DOHH2 (cell line): ENCODE measurements around the gene ARHGEF39.

Experiments used
- H3F3A ChIP-seq: fragments of 200-600 bp; sonication (generic), shearing (Covaris generic); 2 replicates; pipeline ENCODE4 v1.6.0; 2016; ENCODE audit warnings: antibody characterized with exemption, mild to moderate bottlenecking; ENCODE audit not compliant: control insufficient read depth, insufficient read depth
- H3K27ac ChIP-seq: fragments of 200-600 bp; sonication (generic); 2 replicates; pipeline ENCODE4 v1.5.1; 2014; ENCODE audit warnings: low read depth, mild to moderate bottlenecking, low read length, moderate library complexity
- H3K27me3 ChIP-seq: fragments of 200-600 bp; sonication (generic); 2 replicates; pipeline ENCODE4 v1.6.1; 2014; ENCODE audit warnings: mild to moderate bottlenecking, low read length, mixed read lengths; ENCODE audit not compliant: control insufficient read depth
- H3K36me3 ChIP-seq: fragments of 200-600 bp; sonication (generic); 2 replicates; pipeline ENCODE4 v1.6.1; 2014; ENCODE audit warnings: mild to moderate bottlenecking, low read length, moderate library complexity, mixed read lengths; ENCODE audit not compliant: control insufficient read depth
- H3K4me1 ChIP-seq: fragments of 200-600 bp; sonication (generic); 2 replicates; pipeline ENCODE4 v1.6.1; 2014; ENCODE audit warnings: mild to moderate bottlenecking, low read length, mixed read lengths; ENCODE audit not compliant: control insufficient read depth
- H3K4me2 ChIP-seq: fragments of 200-600 bp; sonication (generic); 2 replicates; pipeline ENCODE4 v1.6.0; 2014; ENCODE audit warnings: mild to moderate bottlenecking, low read length, moderate library complexity
- H3K4me3 ChIP-seq: fragments of 200-600 bp; sonication (generic); 2 replicates; pipeline ENCODE4 v1.5.1; 2014; ENCODE audit warnings: mild to moderate bottlenecking, low read length, mixed read lengths
- H3K79me2 ChIP-seq: fragments of 200-600 bp; sonication (generic); 2 replicates; pipeline ENCODE4 v1.6.1; 2014; ENCODE audit warnings: mild to moderate bottlenecking, low read length, mixed read lengths; ENCODE audit not compliant: control insufficient read depth
- H3K9me2 ChIP-seq: fragments of 200-600 bp; sonication (generic); replicated peaks from 2 replicates; pipeline ENCODE4 v1.6.1; 2014; ENCODE audit warnings: mild to moderate bottlenecking, low read length, mixed read lengths; ENCODE audit not compliant: control insufficient read depth
- H3K9me3 ChIP-seq: fragments of 200-600 bp; sonication (generic); 2 replicates; pipeline ENCODE4 v1.6.1; 2014; ENCODE audit warnings: antibody characterized with exemption, low read length, mixed read lengths; ENCODE audit not compliant: control insufficient read depth, insufficient read depth
- H4K20me1 ChIP-seq: fragments of 200-600 bp; sonication (generic); 2 replicates; pipeline ENCODE4 v1.6.0; 2014; ENCODE audit warnings: low read depth, mild to moderate bottlenecking, antibody characterized with exemption, low read length, moderate library complexity; ENCODE audit not compliant: control insufficient read depth, insufficient read depth
- EZH2phosphoT487 ChIP-seq: fragments of 200-600 bp; sonication (generic); IDR thresholded peaks from 2 replicates; pipeline ENCODE4 v1.6.1; 2017; ENCODE audit warnings: borderline replicate concordance, mild to moderate bottlenecking, antibody characterized with exemption, low read length, moderate library complexity, mixed read lengths
- TF ChIP-seq, protein P1 (sequence below): fragments of 200-600 bp; sonication (generic); IDR thresholded peaks from one replicate; pipeline ENCODE4 v1.5.1; 2014; ENCODE audit warnings: antibody characterized with exemption, mild to moderate bottlenecking, low read depth, low read length; ENCODE audit not compliant: poor library complexity, severe bottlenecking

Gene ARHGEF39, protein sequence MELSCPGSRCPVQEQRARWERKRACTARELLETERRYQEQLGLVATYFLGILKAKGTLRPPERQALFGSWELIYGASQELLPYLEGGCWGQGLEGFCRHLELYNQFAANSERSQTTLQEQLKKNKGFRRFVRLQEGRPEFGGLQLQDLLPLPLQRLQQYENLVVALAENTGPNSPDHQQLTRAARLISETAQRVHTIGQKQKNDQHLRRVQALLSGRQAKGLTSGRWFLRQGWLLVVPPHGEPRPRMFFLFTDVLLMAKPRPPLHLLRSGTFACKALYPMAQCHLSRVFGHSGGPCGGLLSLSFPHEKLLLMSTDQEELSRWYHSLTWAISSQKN

DNA sequence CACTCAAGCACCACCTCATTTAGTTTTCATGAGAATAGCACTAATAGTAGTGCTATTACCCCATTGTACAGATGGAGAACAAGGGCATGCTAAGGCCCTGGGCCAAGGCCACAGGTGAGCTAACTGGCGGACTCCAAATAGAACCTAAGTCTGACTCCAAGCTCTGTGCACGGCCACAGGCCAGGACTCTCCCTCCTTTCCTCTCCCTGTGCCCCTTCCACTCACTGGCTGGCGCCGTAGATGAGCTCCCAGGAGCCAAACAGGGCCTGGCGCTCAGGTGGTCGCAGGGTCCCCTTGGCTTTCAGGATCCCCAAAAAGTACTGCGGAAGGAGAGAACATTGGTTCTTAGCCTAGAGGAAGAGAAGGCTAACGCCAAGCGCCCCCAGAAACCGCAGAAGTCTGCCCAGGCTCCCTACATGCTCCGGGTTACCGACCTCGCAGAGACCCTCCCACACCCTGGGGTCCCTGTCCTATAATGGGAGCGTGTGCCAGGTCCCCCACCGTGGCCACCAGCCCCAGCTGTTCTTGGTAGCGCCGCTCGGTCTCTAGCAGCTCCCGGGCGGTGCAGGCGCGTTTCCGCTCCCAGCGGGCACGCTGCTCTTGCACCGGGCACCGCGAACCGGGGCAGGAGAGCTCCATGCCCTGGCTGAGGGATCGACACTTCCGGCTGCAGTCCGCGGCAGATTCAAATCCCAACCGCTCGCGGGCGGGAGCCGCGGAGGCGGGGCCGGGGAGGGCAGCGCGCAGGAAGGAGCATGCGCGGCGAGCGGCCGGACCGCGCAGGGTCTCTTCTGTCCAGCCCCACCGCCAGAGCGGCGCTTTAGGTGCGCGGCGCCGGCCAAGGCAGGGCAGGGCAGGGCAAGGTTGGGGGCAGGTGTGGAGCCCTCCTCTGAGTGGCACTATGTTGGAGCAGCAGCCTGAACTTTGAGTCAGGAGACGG lies at the start of gene ARHGEF39:
Gene ARHGEF39, minus strand, starts transcription at position 665 of the 940 bp plus-strand sequence. Its CDS starts 26 bp downstream, at position 639.
- H3K9me2 ChIP-seq, result no peaks in the 10 kb centered on the region
- peaks cover 7% of the 10 kb centered on the region for H3F3A ChIP-seq
- H3K79me2 ChIP-seq, result peaks cover 35% of the 10 kb centered on the region
- no peak for TF ChIP-seq EZH2phosphoT487
- TF ChIP-seq, protein P1, sequence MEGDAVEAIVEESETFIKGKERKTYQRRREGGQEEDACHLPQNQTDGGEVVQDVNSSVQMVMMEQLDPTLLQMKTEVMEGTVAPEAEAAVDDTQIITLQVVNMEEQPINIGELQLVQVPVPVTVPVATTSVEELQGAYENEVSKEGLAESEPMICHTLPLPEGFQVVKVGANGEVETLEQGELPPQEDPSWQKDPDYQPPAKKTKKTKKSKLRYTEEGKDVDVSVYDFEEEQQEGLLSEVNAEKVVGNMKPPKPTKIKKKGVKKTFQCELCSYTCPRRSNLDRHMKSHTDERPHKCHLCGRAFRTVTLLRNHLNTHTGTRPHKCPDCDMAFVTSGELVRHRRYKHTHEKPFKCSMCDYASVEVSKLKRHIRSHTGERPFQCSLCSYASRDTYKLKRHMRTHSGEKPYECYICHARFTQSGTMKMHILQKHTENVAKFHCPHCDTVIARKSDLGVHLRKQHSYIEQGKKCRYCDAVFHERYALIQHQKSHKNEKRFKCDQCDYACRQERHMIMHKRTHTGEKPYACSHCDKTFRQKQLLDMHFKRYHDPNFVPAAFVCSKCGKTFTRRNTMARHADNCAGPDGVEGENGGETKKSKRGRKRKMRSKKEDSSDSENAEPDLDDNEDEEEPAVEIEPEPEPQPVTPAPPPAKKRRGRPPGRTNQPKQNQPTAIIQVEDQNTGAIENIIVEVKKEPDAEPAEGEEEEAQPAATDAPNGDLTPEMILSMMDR, result peak; percentile 56
- peak within 1 kb of the TSS; percentile 89 for H3K4me2 ChIP-seq
- H3K4me3 ChIP-seq, result peak within 1 kb of the TSS; percentile 83
- H3K4me1 ChIP-seq, result peaks cover 55% of the 10 kb centered on the region
- H3K9me3 ChIP-seq, result no peaks in the 10 kb centered on the region
- no peaks in the 10 kb centered on the region for H3K27me3 ChIP-seq
- H4K20me1 ChIP-seq, result no peaks in the 10 kb centered on the region
- peak within 1 kb of the TSS; percentile 70 for H3K27ac ChIP-seq
- peaks cover 48% of the 10 kb centered on the region for H3K36me3 ChIP-seq

DNA sequence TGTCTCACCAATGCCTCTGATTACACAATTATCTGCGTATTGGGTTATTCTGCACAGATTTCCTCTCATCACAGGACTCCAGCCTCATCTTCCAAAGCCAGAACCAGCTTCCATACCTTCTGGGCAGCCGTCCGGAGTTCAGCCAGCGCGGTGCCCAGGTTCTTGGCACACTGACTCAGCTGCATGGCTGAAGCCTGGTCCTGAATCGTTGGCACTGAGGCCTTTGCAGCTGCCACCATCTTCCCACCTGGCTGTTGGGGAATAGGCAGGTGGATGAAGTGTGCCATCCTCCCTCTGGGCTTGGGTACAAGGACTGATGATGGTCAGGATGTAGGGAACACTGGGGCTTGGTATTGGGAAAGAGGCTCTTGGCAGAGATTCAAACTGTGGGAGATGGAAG lies 49.1 kb upstream of the ARHGEF39 start:
- H3K27ac ChIP-seq, result no peak overlapping the region
- peaks cover 89% of the 10 kb centered on the region for H3K36me3 ChIP-seq
- no peaks in the 10 kb centered on the region for H3K79me2 ChIP-seq

DNA sequence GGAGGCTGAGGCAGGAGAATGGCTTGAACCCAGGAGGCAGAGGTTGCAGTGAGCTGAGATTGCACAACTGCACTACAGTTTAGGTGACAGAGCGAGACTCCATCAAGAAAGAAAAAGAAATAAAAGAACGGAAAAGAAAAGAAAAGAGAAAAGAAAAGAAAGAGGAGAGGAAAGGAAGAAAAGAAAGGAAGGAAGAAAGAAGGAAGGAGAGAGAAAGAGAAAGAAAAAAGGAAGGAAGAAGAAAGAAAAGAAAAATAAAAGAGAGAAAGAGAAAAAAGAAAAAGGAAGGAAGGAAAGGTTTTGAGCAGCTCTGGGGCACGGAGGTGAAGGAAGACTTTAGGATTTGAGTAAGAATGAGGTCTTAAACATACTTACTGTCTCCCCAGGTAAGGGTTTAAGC lies 48.6 kb upstream of the ARHGEF39 start:
- Histone ChIP-seq H3K4me3 (no peak overlapping the region), H4K20me1 (no peaks in the 10 kb centered on the region), H3K27me3 (no peaks in the 10 kb centered on the region), H3K27ac (no peak overlapping the region), H3K9me3 (no peaks in the 10 kb centered on the region), H3K9me2 (no peaks in the 10 kb centered on the region), H3K4me2 (no peak overlapping the region), H3K4me1 (no peaks in the 10 kb centered on the region), H3F3A (no peaks in the 10 kb centered on the region), H3K36me3 (peaks cover 89% of the 10 kb centered on the region), H3K79me2 (no peaks in the 10 kb centered on the region)
- TF ChIP-seq, protein P1, result no peak
- TF ChIP-seq EZH2phosphoT487, result no peak

More for the DNA sequence above, 49.1 kb upstream of the ARHGEF39 start:
- Histone ChIP-seq H3K9me3 (no peaks in the 10 kb centered on the region), H3K4me2 (no peak overlapping the region), H3K4me3 (no peak overlapping the region), H3K9me2 (no peaks in the 10 kb centered on the region), H3K4me1 (no peaks in the 10 kb centered on the region), H3K27me3 (no peaks in the 10 kb centered on the region), H4K20me1 (no peaks in the 10 kb centered on the region), H3F3A (no peaks in the 10 kb centered on the region)
- TF ChIP-seq EZH2phosphoT487, result no peak
- TF ChIP-seq, protein P1, result no peak
